ENCODE measurements around the gene MYCBP2. TPM values are rescaled to one million over a fixed set of nuclear protein-coding genes. Genes with fewer than 3 reads are reported as not detected.
"Not testable (repeated sequence)": the region's sequence is repeated elsewhere in the genome, so short reads cannot be mapped to it uniquely, and the experiment has no call there.

MYCBP2 gene
- total RNA-seq, 1 experiment from 2014 or later = 22.0 TPM

DNA sequence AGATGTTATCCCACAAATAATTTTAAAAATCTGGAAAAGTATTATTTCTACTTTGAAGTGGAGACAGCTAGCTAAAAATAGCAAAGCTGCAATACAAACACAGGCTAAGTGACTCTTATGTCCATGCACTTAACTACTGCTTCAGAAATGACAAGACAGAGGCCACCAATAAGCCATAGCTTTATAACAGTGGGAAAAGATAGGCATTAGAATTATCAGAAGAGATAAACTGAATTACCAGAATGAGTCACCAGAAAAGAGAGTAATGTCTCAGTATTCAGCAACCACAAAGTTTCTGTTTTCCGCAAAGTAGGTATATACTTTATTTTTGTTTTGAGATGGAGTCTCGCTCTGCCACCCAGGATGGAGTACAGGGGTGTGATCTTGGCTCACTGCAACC lies 317.9 kb downstream of the MYCBP2 start:
- CTCF ChIA-PET = no interaction called here
- intact Hi-C loops (cut with micrococcal nuclease; ENCODE audit: unreplicated experiment) = no loop called here

DNA sequence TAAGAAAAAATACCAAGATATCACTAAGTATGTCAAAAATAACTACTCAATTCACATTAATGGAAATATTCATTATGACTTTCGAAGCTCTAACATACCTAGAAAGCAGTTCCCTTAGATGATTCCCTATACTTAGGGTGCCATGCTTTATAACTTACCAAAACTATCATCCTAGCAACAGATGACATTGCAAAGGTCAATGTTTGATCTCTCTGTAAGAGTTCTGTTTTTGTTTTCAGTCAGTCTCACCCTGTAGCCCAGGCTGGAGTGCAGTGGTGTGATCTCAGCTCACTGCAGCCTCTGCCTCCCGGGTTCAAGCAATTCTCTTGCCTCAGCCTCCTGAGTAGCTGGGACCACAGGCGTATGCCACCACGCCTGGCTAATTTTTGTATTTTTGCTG lies 318.6 kb downstream of the MYCBP2 start:
- CTCF ChIA-PET, DNase-seq: not testable (repeated sequence)

More for the DNA sequence above, 317.9 kb downstream of the MYCBP2 start:
- Mint-ChIP-seq H3K9me3 (ENCODE audit: low read depth, unreplicated experiment) (no peaks in the 10 kb centered on the region), H3K27ac (ENCODE audit: unreplicated experiment) (no peak overlapping the region), H3K27me3 (ENCODE audit: unreplicated experiment) (no peaks in the 10 kb centered on the region), H3K36me3 (ENCODE audit: insufficient read depth, unreplicated experiment) (no peaks in the 10 kb centered on the region), H3K4me1 (ENCODE audit: low read depth, unreplicated experiment) (no peaks in the 10 kb centered on the region), H3K4me3 (ENCODE audit: low read depth, unreplicated experiment) (no peak overlapping the region)
- TF ChIP-seq CTCF (IDR thresholded peaks at IDR 0.05; ENCODE audit: unreplicated experiment) = no peak
- no peak for DNase-seq
- no TSS peak for BruUV-seq (replicated peaks)

DNA sequence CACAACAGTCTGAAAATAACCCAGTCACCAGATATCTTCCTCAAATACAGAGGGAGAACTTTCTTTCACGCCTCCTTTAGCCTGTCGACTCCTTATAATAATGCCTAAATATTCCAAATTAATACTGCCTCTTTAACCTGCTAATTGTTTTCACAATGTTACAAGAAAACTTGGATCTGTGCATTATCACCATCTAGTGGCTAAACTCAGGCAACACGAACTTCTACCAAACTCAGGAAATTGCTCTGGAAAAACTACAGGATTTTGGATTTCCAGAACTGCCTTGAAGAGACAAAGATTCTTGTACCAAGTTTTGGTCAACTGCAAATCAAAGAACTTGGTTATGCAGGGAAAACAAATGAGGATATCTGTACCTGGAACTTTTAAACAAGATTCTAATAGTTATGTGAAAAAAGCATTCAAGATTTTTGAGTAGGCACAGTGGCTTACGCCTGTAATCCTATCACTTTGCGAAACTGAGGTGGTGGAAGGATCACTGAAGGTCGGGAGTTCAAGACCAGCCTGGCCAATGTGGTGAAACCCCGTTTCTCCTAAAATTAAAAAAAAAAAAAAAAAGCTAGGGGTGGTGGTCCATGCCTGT lies 324.2 kb downstream of the MYCBP2 start:
- Mint-ChIP-seq H3K9me3 (ENCODE audit: low read depth, unreplicated experiment) (no peaks in the 10 kb centered on the region), H3K36me3 (ENCODE audit: insufficient read depth, unreplicated experiment) (no peaks in the 10 kb centered on the region), H3K27me3 (ENCODE audit: unreplicated experiment) (no peaks in the 10 kb centered on the region), H3K4me3 (ENCODE audit: low read depth, unreplicated experiment) (no peak overlapping the region), H3K4me1 (ENCODE audit: low read depth, unreplicated experiment) (no peaks in the 10 kb centered on the region), H3K27ac (ENCODE audit: unreplicated experiment) (no peak overlapping the region)
- BruUV-seq (replicated peaks) = no TSS peak
- no peak for TF ChIP-seq CTCF (IDR thresholded peaks at IDR 0.05; ENCODE audit: unreplicated experiment)
- CTCF ChIA-PET = no interaction called here
- DNase-seq = no peak
- intact Hi-C loops (cut with micrococcal nuclease; ENCODE audit: unreplicated experiment) = no loop called here

More for the DNA sequence above, 318.6 kb downstream of the MYCBP2 start:
- H3K9me3 Mint-ChIP-seq (ENCODE audit: low read depth, unreplicated experiment); H3K4me3 Mint-ChIP-seq (ENCODE audit: low read depth, unreplicated experiment); H3K4me1 Mint-ChIP-seq (ENCODE audit: low read depth, unreplicated experiment); BruUV-seq (replicated peaks); H3K36me3 Mint-ChIP-seq (ENCODE audit: insufficient read depth, unreplicated experiment); intact Hi-C loops (cut with micrococcal nuclease; ENCODE audit: unreplicated experiment); H3K27ac Mint-ChIP-seq (ENCODE audit: unreplicated experiment); H3K27me3 Mint-ChIP-seq (ENCODE audit: unreplicated experiment): not testable (repeated sequence)

DNA sequence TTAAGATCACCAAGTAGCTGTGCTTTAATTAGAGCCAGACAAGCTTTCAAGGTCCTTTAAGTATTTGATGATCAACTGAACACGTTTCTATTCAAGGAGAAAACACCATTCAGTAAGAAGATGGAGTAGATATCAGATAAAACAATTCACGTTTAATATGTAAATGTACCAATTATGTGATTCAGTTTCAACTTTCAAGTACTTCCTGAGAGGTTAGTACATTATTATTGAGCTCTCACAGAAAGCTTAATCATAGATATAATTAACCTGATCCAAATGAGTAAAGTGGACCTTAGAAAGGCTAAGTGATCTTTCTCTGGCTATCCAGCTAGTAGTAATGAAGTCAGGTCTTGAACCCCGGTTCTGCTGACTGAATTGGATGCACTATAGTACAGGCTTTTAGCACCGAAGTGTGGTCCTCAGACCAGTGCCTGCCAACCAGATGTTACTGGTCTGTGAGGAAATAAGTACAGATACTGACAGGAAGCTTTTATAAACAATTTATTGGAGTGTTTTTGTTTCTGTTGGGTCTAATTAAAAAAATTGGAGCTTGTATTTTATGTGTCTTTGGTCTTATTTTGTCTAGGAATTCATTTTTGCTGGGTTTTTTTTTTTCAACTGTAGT lies 324.8 kb downstream of the MYCBP2 start:
- Mint-ChIP-seq H3K27ac (ENCODE audit: unreplicated experiment) (no peak overlapping the region), H3K36me3 (ENCODE audit: insufficient read depth, unreplicated experiment) (no peaks in the 10 kb centered on the region), H3K4me1 (ENCODE audit: low read depth, unreplicated experiment) (no peaks in the 10 kb centered on the region), H3K9me3 (ENCODE audit: low read depth, unreplicated experiment) (no peaks in the 10 kb centered on the region), H3K4me3 (ENCODE audit: low read depth, unreplicated experiment) (no peak overlapping the region), H3K27me3 (ENCODE audit: unreplicated experiment) (no peaks in the 10 kb centered on the region)
- TF ChIP-seq CTCF (IDR thresholded peaks at IDR 0.05; ENCODE audit: unreplicated experiment) = no peak
- no peak for DNase-seq
- no TSS peak for BruUV-seq (replicated peaks)
- CTCF ChIA-PET = no interaction called here
- intact Hi-C loops (cut with micrococcal nuclease; ENCODE audit: unreplicated experiment) = no loop called here

DNA sequence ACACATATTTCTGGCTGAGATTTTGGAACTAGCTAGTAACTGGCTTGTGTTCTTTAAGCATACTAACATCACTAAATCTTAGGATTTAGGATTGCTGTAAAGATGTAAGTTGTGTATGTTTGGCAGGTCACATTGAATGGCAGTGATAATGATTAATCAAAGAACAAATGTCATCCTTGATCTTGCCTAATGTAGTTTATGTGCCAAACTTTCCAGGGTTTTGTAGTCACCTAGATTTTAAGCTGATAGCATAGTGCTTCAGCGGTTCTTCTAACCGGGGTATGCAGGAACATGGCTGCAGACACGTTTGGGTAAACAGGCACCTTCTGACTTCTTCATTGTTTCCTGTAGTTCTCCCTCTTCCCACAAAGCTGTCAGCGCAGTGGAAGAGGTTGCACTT lies 325.4 kb downstream of the MYCBP2 start:
- DNase-seq = no peak
- no peak overlapping the region for H3K27ac Mint-ChIP-seq (ENCODE audit: unreplicated experiment)
- H3K4me1 Mint-ChIP-seq (ENCODE audit: low read depth, unreplicated experiment) = no peaks in the 10 kb centered on the region
- CTCF ChIA-PET = no interaction called here
- no peaks in the 10 kb centered on the region for H3K9me3 Mint-ChIP-seq (ENCODE audit: low read depth, unreplicated experiment)
- no peak overlapping the region for H3K4me3 Mint-ChIP-seq (ENCODE audit: low read depth, unreplicated experiment)
- no peaks in the 10 kb centered on the region for H3K27me3 Mint-ChIP-seq (ENCODE audit: unreplicated experiment)
- TF ChIP-seq CTCF (IDR thresholded peaks at IDR 0.05; ENCODE audit: unreplicated experiment) = no peak
- no peaks in the 10 kb centered on the region for H3K36me3 Mint-ChIP-seq (ENCODE audit: insufficient read depth, unreplicated experiment)
- intact Hi-C loops (cut with micrococcal nuclease; ENCODE audit: unreplicated experiment) = no loop called here
- no TSS peak for BruUV-seq (replicated peaks)

All from Calu3 (cell line).